Activated CD8-positive, alpha-beta T cell treated with anti-CD3 and anti-CD28 coated beads for 36 hours (primary cell): ENCODE measurements around the gene BMPR1A. TPM values are rescaled to one million over a fixed set of nuclear protein-coding genes. Genes with fewer than 3 reads are reported as not detected.
"Not testable (repeated sequence)": the region's sequence is repeated elsewhere in the genome, so short reads cannot be mapped to it uniquely, and the experiment has no call there.

Source experiments
- ATAC-seq: fragments of 200-7000 bp; cut with Tn5 transposase; one replicate; pipeline ENCODE4 v1.10.0; 2021; ENCODE audit warnings: mild to moderate bottlenecking, moderate library complexity
- CTCF ChIA-PET: fragments of 350-600 bp; sonication (Branson Sonifier 250); formaldehyde crosslinking; loops from one replicate; lab custom pipeline; 2021; ENCODE audit warnings: antibody characterized with exemption; lab: Charles Lee
- POLR2A ChIA-PET: fragments of 350-600 bp; sonication (Branson Sonifier 250); formaldehyde crosslinking; loops from one replicate; lab custom pipeline; 2021; ENCODE audit warnings: antibody characterized with exemption; lab: Charles Lee
- DNase-seq: peaks from one replicate; pipeline ENCODE4 v3.0.0-alpha.2; 2020
- H3K27ac Mint-ChIP-seq: one replicate; pipeline ENCODE4 v1.8.0; 2021; ENCODE audit warnings: mild to moderate bottlenecking, mixed read lengths
- H3K27me3 Mint-ChIP-seq: one replicate; pipeline ENCODE4 v1.8.0; 2021; ENCODE audit warnings: mixed read lengths
- H3K36me3 Mint-ChIP-seq: one replicate; pipeline ENCODE4 v1.8.0; 2021; ENCODE audit warnings: low read depth, mixed read lengths
- H3K4me1 Mint-ChIP-seq: one replicate; pipeline ENCODE4 v1.8.0; 2021; ENCODE audit warnings: low read depth, mixed read lengths
- H3K4me3 Mint-ChIP-seq: one replicate; pipeline ENCODE4 v1.8.0; 2021; ENCODE audit warnings: mild to moderate bottlenecking, moderate library complexity, mixed read lengths
- H3K9me3 Mint-ChIP-seq: one replicate; pipeline ENCODE4 v1.8.0; 2021; ENCODE audit warnings: mixed read lengths
- intact Hi-C: fragments of 100-400 bp; cut with micrococcal nuclease; formaldehyde crosslinking; loops from one replicate; pipeline ENCODE4 v1.10.0; 2022
- total RNA-seq, 2 experiments: library from RNA; stranded (reverse); gene quantifications; one replicate each; pipeline ENCODE4 v1.2.3, GENCODE V29; 2021
- TF ChIP-seq, protein P1 (sequence below): fragments of 200-600 bp; IDR thresholded peaks from one replicate; pipeline ENCODE4 v1.8.0; 2022; ENCODE audit warnings: antibody characterized with exemption, mild to moderate bottlenecking

Gene BMPR1A
- total RNA-seq, 2 experiments from 2014 or later, result 6.6 to 6.9 TPM

DNA sequence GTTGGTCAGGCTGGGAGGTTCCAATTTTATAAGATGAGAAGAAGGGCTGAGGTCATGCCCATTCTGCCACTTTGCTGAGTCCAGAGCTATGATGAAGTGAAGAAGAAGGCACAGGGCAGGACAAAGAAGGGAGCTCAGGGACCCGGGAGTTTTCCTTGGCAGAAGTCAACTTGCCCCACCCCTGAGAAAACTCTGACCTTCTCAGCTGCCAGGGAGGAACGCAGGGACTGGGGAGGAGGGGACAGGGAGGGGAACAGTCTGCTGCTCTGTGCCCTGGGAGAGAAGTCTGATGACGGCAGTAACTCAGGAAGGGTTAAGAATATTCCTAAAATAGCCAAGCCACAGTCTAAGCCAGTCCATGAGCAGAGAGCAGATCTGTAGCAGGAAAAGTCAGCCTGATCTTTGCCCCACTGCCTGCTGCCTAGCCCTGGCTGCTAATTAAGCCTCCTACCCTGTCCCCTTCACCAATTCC is 223.6 kb downstream of the BMPR1A start:
- H3K27me3 Mint-ChIP-seq, result peaks cover 5% of the 10 kb centered on the region
- H3K9me3 Mint-ChIP-seq, result no peaks in the 10 kb centered on the region
- intact Hi-C loops, result no loop called here
- H3K4me1 Mint-ChIP-seq, result no peaks in the 10 kb centered on the region
- no peak for DNase-seq
- ChIA-PET CTCF (interaction anchor here (0.8 to 1.0 kb wide), 2 partner anchors 11 to 13 kb away, joined by 3 read pairs; partner anchors contain the start of gene ADIRF), POLR2A (interaction anchor here (0.7 kb wide), 1 partner anchor 9 kb away, joined by 3 read pairs; no protein-coding TSS in a partner anchor)
- H3K36me3 Mint-ChIP-seq, result no peaks in the 10 kb centered on the region
- ATAC-seq, result no peak
- TF ChIP-seq, protein P1, sequence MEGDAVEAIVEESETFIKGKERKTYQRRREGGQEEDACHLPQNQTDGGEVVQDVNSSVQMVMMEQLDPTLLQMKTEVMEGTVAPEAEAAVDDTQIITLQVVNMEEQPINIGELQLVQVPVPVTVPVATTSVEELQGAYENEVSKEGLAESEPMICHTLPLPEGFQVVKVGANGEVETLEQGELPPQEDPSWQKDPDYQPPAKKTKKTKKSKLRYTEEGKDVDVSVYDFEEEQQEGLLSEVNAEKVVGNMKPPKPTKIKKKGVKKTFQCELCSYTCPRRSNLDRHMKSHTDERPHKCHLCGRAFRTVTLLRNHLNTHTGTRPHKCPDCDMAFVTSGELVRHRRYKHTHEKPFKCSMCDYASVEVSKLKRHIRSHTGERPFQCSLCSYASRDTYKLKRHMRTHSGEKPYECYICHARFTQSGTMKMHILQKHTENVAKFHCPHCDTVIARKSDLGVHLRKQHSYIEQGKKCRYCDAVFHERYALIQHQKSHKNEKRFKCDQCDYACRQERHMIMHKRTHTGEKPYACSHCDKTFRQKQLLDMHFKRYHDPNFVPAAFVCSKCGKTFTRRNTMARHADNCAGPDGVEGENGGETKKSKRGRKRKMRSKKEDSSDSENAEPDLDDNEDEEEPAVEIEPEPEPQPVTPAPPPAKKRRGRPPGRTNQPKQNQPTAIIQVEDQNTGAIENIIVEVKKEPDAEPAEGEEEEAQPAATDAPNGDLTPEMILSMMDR, result no peak
- H3K27ac Mint-ChIP-seq, result no peak overlapping the region
- no peak overlapping the region for H3K4me3 Mint-ChIP-seq

DNA sequence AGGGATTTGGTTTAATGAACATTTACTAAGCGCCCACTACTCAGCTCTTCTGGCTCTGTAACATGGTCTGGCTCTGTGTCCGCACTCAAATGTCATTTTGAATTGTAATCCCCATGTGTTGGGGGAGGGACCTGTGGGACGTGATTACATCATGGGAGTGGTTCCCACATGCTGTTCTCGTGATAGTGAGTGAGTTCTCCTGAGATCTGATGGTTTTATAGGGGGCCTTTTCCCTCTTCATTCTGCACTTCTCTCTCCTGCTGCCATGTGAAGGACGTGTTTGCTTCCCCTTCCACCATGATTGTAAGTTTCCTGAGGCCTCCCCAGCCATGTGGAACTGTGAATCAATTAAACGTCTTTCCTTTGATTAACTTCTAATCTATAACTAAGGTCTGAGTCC is 224.6 kb downstream of the BMPR1A start:
- DNase-seq, POLR2A ChIA-PET, H3K36me3 Mint-ChIP-seq, H3K27me3 Mint-ChIP-seq, ATAC-seq, H3K27ac Mint-ChIP-seq, intact Hi-C loops, H3K4me3 Mint-ChIP-seq, H3K4me1 Mint-ChIP-seq, H3K9me3 Mint-ChIP-seq: not testable (repeated sequence)
- CTCF ChIA-PET, result interaction anchor here (1.0 kb wide), 1 partner anchor 14 kb away, joined by 3 read pairs; no protein-coding TSS in a partner anchor

DNA sequence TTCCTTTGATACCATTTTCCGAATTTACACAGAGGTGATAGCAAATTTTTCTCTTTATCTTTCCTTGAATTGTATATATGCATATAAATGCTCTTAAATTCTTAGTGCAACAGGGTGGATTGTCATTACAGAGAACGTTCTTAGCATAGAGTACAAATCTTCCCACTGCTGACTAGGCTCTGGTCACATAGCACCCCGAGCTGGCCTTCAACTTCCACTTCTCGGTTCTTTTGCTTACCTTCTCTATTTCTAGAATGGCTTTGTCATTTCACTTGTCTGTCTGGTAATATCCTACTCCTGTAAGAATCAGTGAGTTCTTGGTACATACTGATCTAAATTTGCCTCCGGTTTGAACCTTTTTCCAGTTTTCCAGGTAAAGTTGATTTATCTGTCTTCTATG is 225.3 kb downstream of the BMPR1A start:
- H3K27me3 Mint-ChIP-seq, result peaks cover 5% of the 10 kb centered on the region
- H3K36me3 Mint-ChIP-seq, result no peaks in the 10 kb centered on the region
- no peak overlapping the region for H3K4me3 Mint-ChIP-seq
- no peaks in the 10 kb centered on the region for H3K9me3 Mint-ChIP-seq
- no peak overlapping the region for H3K27ac Mint-ChIP-seq
- intact Hi-C loops, result no loop called here
- ChIA-PET POLR2A (no interaction called here), CTCF (no interaction called here)
- no peaks in the 10 kb centered on the region for H3K4me1 Mint-ChIP-seq
- TF ChIP-seq, protein P1, result no peak
- ATAC-seq (no peak), DNase-seq (no peak)

Other genes with a start within 250 kb of the BMPR1A start
- gene WAPL, start 234.8 kb upstream of the BMPR1A start, total RNA-seq, result 10 to 100 TPM; 40.9 to 42.0 TPM
- gene OPN4, start 102.1 kb upstream of the BMPR1A start, total RNA-seq, result not detected
- under 1 TPM; 0.07 to 0.09 TPM for gene LDB3, start 88.1 kb upstream of the BMPR1A start, total RNA-seq
- gene MMRN2, start 201.0 kb downstream of the BMPR1A start, total RNA-seq, result not detected
- not detected for gene SNCG, start 202.0 kb downstream of the BMPR1A start, total RNA-seq
- gene ADIRF, start 211.9 kb downstream of the BMPR1A start, total RNA-seq, result not detected